ENCODE data around the gene EPN2. TPM values are rescaled to one million over a fixed set of nuclear protein-coding genes. Genes with fewer than 3 reads are reported as not detected.
A peak's percentile ranks its signal among the peaks of the same experiment; 100 is the strongest.

Gene EPN2
- total RNA-seq, 1 donor from 2014 or later = 74.5 TPM

- peak overlapping the region; percentile 88 for H3K27ac Mint-ChIP-seq (ENCODE audit: unreplicated experiment)
- TF ChIP-seq, protein P1, sequence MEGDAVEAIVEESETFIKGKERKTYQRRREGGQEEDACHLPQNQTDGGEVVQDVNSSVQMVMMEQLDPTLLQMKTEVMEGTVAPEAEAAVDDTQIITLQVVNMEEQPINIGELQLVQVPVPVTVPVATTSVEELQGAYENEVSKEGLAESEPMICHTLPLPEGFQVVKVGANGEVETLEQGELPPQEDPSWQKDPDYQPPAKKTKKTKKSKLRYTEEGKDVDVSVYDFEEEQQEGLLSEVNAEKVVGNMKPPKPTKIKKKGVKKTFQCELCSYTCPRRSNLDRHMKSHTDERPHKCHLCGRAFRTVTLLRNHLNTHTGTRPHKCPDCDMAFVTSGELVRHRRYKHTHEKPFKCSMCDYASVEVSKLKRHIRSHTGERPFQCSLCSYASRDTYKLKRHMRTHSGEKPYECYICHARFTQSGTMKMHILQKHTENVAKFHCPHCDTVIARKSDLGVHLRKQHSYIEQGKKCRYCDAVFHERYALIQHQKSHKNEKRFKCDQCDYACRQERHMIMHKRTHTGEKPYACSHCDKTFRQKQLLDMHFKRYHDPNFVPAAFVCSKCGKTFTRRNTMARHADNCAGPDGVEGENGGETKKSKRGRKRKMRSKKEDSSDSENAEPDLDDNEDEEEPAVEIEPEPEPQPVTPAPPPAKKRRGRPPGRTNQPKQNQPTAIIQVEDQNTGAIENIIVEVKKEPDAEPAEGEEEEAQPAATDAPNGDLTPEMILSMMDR (IDR thresholded peaks at IDR 0.05; ENCODE audit: unreplicated experiment) = no peak
- H3K27me3 Mint-ChIP-seq (ENCODE audit: unreplicated experiment) = peaks cover 4% of the 10 kb centered on the region
- peaks cover 32% of the 10 kb centered on the region for H3K4me1 Mint-ChIP-seq (ENCODE audit: unreplicated experiment)
- H3K4me3 Mint-ChIP-seq (ENCODE audit: unreplicated experiment) = no peak overlapping the region
- peaks cover 35% of the 10 kb centered on the region for H3K36me3 Mint-ChIP-seq (ENCODE audit: low read depth, unreplicated experiment)
- DNase-seq (ENCODE audit: low spot score) = no peak
- no peaks in the 10 kb centered on the region for H3K9me3 Mint-ChIP-seq (ENCODE audit: unreplicated experiment)
Measured at GRCh38 chr17:19312406-19312805, 75.2 kb downstream of the EPN2 start.

DNA sequence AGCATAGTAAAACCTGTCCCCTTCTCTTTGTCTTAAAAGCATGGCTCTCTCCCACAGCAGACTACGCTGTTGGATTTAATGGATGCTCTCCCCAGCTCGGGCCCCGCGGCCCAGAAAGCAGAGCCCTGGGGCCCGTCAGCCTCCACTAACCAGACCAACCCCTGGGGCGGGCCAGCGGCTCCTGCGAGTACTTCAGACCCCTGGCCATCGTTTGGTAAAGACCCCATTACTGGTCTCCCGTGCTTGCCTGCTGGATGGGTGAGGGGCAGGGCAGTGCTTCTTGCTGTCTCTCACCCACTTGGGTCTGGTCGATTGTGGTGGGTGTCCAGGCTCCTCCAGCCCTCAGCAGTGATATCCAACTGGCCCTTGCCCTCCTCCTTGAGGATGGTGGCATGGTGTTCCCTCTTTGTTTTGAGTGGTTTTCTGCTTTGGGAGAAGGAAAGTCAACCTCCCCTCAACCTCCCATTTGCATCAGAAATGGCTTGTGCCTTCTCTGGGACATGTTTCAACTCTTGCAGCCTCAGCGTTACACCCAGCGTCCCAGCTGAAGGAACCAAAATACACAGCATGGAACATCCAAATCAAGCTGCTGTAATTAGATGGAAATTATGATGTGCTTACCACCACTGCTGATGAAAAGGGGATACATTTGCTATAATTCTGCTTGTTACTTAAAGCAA lies 76.0 kb downstream of the EPN2 start:
- H3K4me3 Mint-ChIP-seq (ENCODE audit: unreplicated experiment) = peak overlapping the region; percentile 47
- DNase-seq (ENCODE audit: low spot score) = no peak
- peaks cover 6% of the 10 kb centered on the region for H3K27me3 Mint-ChIP-seq (ENCODE audit: unreplicated experiment)
- peaks cover 40% of the 10 kb centered on the region for H3K4me1 Mint-ChIP-seq (ENCODE audit: unreplicated experiment)
- TF ChIP-seq, protein P1 (IDR thresholded peaks at IDR 0.05; ENCODE audit: unreplicated experiment) = no peak
- no peak overlapping the region for H3K27ac Mint-ChIP-seq (ENCODE audit: unreplicated experiment)
- H3K9me3 Mint-ChIP-seq (ENCODE audit: unreplicated experiment) = no peaks in the 10 kb centered on the region
- H3K36me3 Mint-ChIP-seq (ENCODE audit: low read depth, unreplicated experiment) = peaks cover 41% of the 10 kb centered on the region

DNA sequence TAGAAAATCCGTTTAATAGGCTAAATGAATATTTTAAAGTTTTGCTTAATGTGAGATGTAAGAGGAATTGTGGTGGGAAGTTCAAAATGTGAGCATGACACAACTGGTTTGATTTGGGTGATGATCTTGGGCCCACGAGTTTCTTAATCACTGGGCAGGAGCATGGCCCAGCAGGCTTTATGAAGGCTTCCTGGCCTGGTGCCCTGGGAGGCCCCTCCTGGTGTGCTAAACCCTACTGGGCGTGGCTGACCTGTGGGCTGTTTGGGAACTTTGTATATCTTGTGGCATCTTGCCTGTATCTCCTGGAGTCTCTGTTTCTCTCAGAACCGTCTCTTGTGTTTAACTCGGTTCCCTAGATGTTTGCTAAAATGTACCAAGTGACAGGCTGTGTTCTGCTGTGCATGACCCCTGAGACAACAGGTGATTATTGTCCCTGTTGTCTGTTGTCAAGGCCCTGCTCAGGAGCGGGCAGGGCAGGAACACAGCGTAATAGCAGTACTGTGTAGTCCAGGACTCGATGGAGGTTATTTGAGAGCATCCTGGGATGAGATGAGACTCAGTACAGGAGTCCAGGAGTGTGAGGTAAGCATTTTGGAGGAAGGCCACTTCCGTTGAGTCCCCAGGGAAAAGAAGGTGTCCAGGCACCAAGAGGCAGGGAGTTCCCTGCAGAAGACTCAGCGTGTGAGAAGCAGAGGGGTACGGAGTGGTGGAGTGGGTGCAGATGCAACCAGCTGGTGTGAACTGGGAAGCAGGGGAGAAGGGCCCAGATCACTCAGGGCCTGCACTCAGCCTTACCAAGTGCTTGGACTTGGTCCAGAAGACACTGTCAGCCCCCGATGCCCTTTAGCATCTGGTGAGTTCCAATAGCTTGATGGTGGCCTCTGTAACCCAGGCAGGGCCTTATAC lies 76.8 kb downstream of the EPN2 start:
- peak overlapping the region; percentile 47 for H3K4me3 Mint-ChIP-seq (ENCODE audit: unreplicated experiment)
- TF ChIP-seq, protein P1 (IDR thresholded peaks at IDR 0.05; ENCODE audit: unreplicated experiment) = no peak
- H3K9me3 Mint-ChIP-seq (ENCODE audit: unreplicated experiment) = no peaks in the 10 kb centered on the region
- DNase-seq (ENCODE audit: low spot score) = no peak
- H3K27ac Mint-ChIP-seq (ENCODE audit: unreplicated experiment) = peak overlapping the region; percentile 74
- H3K4me1 Mint-ChIP-seq (ENCODE audit: unreplicated experiment) = peaks cover 40% of the 10 kb centered on the region
- H3K27me3 Mint-ChIP-seq (ENCODE audit: unreplicated experiment) = peaks cover 6% of the 10 kb centered on the region
- H3K36me3 Mint-ChIP-seq (ENCODE audit: low read depth, unreplicated experiment) = peaks cover 41% of the 10 kb centered on the region

DNA sequence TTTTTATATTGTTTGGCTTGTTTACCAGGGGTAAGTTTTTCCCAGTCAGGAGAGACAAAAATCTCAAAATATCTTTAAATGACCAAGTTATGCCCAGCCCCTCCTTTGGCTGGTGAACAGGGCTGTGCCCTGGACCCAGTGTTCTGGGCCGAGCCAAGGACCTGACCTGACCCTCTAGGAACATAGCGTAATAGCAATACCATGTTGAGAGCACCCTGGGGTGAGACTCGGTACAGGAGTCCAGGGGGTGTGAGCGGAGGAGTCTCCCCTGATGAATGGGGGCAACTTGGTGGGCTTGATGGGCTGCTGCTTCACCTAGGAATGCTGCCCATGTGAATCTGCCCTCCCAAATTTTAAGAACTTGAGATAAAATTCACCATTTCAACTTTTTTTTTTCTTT lies 77.9 kb downstream of the EPN2 start:
- Mint-ChIP-seq H3K4me1 (ENCODE audit: unreplicated experiment) (peaks cover 36% of the 10 kb centered on the region), H3K36me3 (ENCODE audit: low read depth, unreplicated experiment) (peaks cover 36% of the 10 kb centered on the region), H3K4me3 (ENCODE audit: unreplicated experiment) (no peak overlapping the region), H3K9me3 (ENCODE audit: unreplicated experiment) (no peaks in the 10 kb centered on the region), H3K27ac (ENCODE audit: unreplicated experiment) (no peak overlapping the region), H3K27me3 (ENCODE audit: unreplicated experiment) (peaks cover 6% of the 10 kb centered on the region)
- TF ChIP-seq, protein P1 (IDR thresholded peaks at IDR 0.05; ENCODE audit: unreplicated experiment) = no peak
- DNase-seq (ENCODE audit: low spot score) = no peak
